HEK293 (cell line): Measurements from ENCODE around the gene COL6A2.
A peak's percentile ranks its signal among the peaks of the same experiment; 100 is the strongest.

Source experiments
- CTCF ChIA-PET: fragments of 350-600 bp; formaldehyde crosslinking; extraction: SDS; loops from one replicate; lab custom pipeline; 2021; ENCODE audit warnings: antibody characterized with exemption; lab: Yijun Ruan, JAX
- POLR2A ChIA-PET: fragments of 300-600 bp; formaldehyde crosslinking; extraction: SDS; loops from one replicate; lab custom pipeline; 2020; ENCODE audit warnings: antibody characterized with exemption, inconsistent platforms; lab: Yijun Ruan, JAX
- H3K27ac ChIP-seq: fragments of 200-500 bp; sonication (Bioruptor generic); 2 replicates; pipeline ENCODE4 v1.5.1; 2014; ENCODE audit warnings: low read depth, low read length, control low read depth, inconsistent platforms; ENCODE audit errors: extremely low read depth
- H3K36me3 ChIP-seq, 2 experiments: fragments of 200-500 bp in 1 of 2; sonication (Bioruptor generic) in 1 of 2; 1 replicate in 1 of 2; 2 replicates in 1 of 2; pipeline ENCODE4 v1.5.1; 2014 to 2017; ENCODE audit warnings: inconsistent platforms in 2 of 2, low read length in 2 of 2; ENCODE audit not compliant: control insufficient read depth in 2 of 2, insufficient read depth in 1 of 2
- H3K4me1 ChIP-seq: fragments of 200-500 bp; sonication (Bioruptor generic); 2 replicates; pipeline ENCODE4 v1.5.1; 2014; ENCODE audit warnings: mild to moderate bottlenecking, low read length, inconsistent platforms; ENCODE audit not compliant: control insufficient read depth, insufficient read depth
- H3K4me3 ChIP-seq: 2 replicates; pipeline ENCODE4 v1.5.1; 2011; ENCODE audit warnings: low read depth, mild to moderate bottlenecking, control low read depth, low read length, moderate library complexity
- H3K9me3 ChIP-seq: fragments of 200-500 bp; sonication (Bioruptor generic); 2 replicates; pipeline ENCODE4 v1.5.1; 2014; ENCODE audit warnings: low read depth, low read length, inconsistent platforms; ENCODE audit not compliant: control insufficient read depth, insufficient read depth
- EGR2 ChIP-seq: fragments of 450-650 bp; formaldehyde crosslinking; IDR thresholded peaks from 2 replicates; pipeline ENCODE4 v1.5.1; 2016; ENCODE audit warnings: low read depth, missing biosample characterization, missing genetic modification characterization
- GLI4 ChIP-seq: fragments of 450-650 bp; formaldehyde crosslinking; IDR thresholded peaks from 2 replicates; pipeline ENCODE4 v1.5.1; 2016; ENCODE audit warnings: missing biosample characterization, missing genetic modification characterization
- GLIS1 ChIP-seq: fragments of 450-650 bp; formaldehyde crosslinking; IDR thresholded peaks from 2 replicates; pipeline ENCODE4 v1.5.1; 2016; ENCODE audit warnings: missing biosample characterization, missing genetic modification characterization
- HOXA7 ChIP-seq: sonication (generic); formaldehyde crosslinking; IDR thresholded peaks from 2 replicates; pipeline ENCODE4 v1.8.1; 2022; ENCODE audit warnings: missing genetic modification reagents, borderline replicate concordance
- IKZF3 ChIP-seq: fragments of 450-650 bp; IDR thresholded peaks from 2 replicates; pipeline ENCODE4 v1.5.0; 2018; ENCODE audit warnings: missing biosample characterization, mild to moderate bottlenecking, missing genetic modification characterization, moderate library complexity
- PATZ1 ChIP-seq: fragments of 450-650 bp; formaldehyde crosslinking; IDR thresholded peaks from 2 replicates; pipeline ENCODE4 v1.5.1; 2016; ENCODE audit warnings: missing biosample characterization, missing genetic modification characterization
- PRDM1 ChIP-seq: fragments of 450-650 bp; formaldehyde crosslinking; IDR thresholded peaks from 2 replicates; pipeline ENCODE4; 2016; ENCODE audit warnings: missing biosample characterization, missing genetic modification characterization
- TRIM28 ChIP-seq: IDR thresholded peaks from 2 replicates; pipeline ENCODE4 v1.6.1; 2011; ENCODE audit warnings: low read length, control low read depth, borderline replicate concordance
- ZBTB48 ChIP-seq: fragments of 450-650 bp; formaldehyde crosslinking; IDR thresholded peaks from 2 replicates; pipeline ENCODE4 v1.5.1; 2016; ENCODE audit warnings: missing biosample characterization, missing genetic modification characterization
- ZIC2 ChIP-seq: fragments of 450-650 bp; formaldehyde crosslinking; IDR thresholded peaks from 2 replicates; pipeline ENCODE4 v1.5.1; 2016; ENCODE audit warnings: missing biosample characterization, missing genetic modification characterization
- ZNF221 ChIP-seq: fragments of 450-650 bp; formaldehyde crosslinking; IDR thresholded peaks from 2 replicates; pipeline ENCODE4 v1.5.1; 2017; ENCODE audit warnings: missing biosample characterization, missing genetic modification characterization, borderline replicate concordance
- ZNF266 ChIP-seq: fragments of 450-650 bp; formaldehyde crosslinking; IDR thresholded peaks from 2 replicates; pipeline ENCODE4 v1.5.1; 2016; ENCODE audit warnings: missing biosample characterization, missing genetic modification characterization, low read depth
- ZNF280C ChIP-seq: fragments of 450-650 bp; formaldehyde crosslinking; IDR thresholded peaks from 2 replicates; pipeline ENCODE4 v1.5.1; 2016; ENCODE audit warnings: missing biosample characterization, missing genetic modification characterization
- ZNF366 ChIP-seq: fragments of 450-650 bp; formaldehyde crosslinking; conservative IDR thresholded peaks from 2 replicates; pipeline ENCODE4 v1.5.1; 2016; ENCODE audit warnings: missing biosample characterization, missing genetic modification characterization
- ZNF423 ChIP-seq: fragments of 450-650 bp; formaldehyde crosslinking; IDR thresholded peaks from 2 replicates; pipeline ENCODE4 v1.5.1; 2016; ENCODE audit warnings: missing biosample characterization, missing genetic modification characterization
- ZNF558 ChIP-seq: fragments of 450-650 bp; formaldehyde crosslinking; IDR thresholded peaks from 2 replicates; pipeline ENCODE4 v1.5.1; 2016; ENCODE audit warnings: missing biosample characterization, missing genetic modification characterization
- ZNF596 ChIP-seq: fragments of 450-650 bp; IDR thresholded peaks from 2 replicates; pipeline ENCODE4 v1.5.0; 2018; ENCODE audit warnings: missing biosample characterization, mild to moderate bottlenecking, missing genetic modification characterization, moderate library complexity
- ZNF704 ChIP-seq: fragments of 450-650 bp; formaldehyde crosslinking; IDR thresholded peaks from 2 replicates; pipeline ENCODE4 v1.5.1; 2016; ENCODE audit warnings: missing biosample characterization, missing genetic modification characterization
- ZNF776 ChIP-seq: fragments of 450-650 bp; formaldehyde crosslinking; IDR thresholded peaks from 2 replicates; pipeline ENCODE4 v1.5.0; 2017; ENCODE audit warnings: missing biosample characterization, missing genetic modification characterization, borderline replicate concordance

The COL6A2 gene

GRCh38 chr21:46154955-46155513 is 57.1 kb downstream of the COL6A2 start (continued):
- TF ChIP-seq PATZ1 (tag by site-specific recombination), result no peak
- no peak for TF ChIP-seq TRIM28
- TF ChIP-seq PRDM1 (tag by site-specific recombination), result no peak
- TF ChIP-seq GLIS1 (tag by site-specific recombination), result no peak
- TF ChIP-seq HOXA7, result no peak
- no peak for TF ChIP-seq ZNF423 (tag by site-specific recombination)
- TF ChIP-seq ZNF266 (tag by site-specific recombination), result no peak
- no peak for TF ChIP-seq ZNF776 (tag by site-specific recombination)
- TF ChIP-seq ZNF558, result no peak

GRCh38 chr21:46155514-46156377 is 57.8 kb downstream of the COL6A2 start, which contains the start of gene FTCD:
FTCD (minus strand) TSS chr21:46155579; CDS start chr21:46155523, 56 bp downstream.
- H3K4me1 ChIP-seq, result no peaks in the 10 kb centered on the region
- H3K36me3 ChIP-seq, result no peaks in the 10 kb centered on the region
- TF ChIP-seq ZNF280C (tag by site-specific recombination) (no peak), PRDM1 (tag by site-specific recombination) (0 out of 2 replicates have a peak, but pooled peaks have one; percentile 6), IKZF3 (tag by site-specific recombination) (no peak), ZIC2 (tag by site-specific recombination) (peak; percentile 95), GLI4 (tag by site-specific recombination) (no peak), ZNF221 (no peak), ZNF704 (tag by site-specific recombination) (no peak), GLIS1 (tag by site-specific recombination) (peak; percentile 25; the same call in 1 of the 2 replicates), ZNF366 (tag by site-specific recombination) (no peak), ZBTB48 (tag by site-specific recombination) (no peak), EGR2 (tag by site-specific recombination) (no peak), ZNF596 (no peak)
- ChIA-PET CTCF (interaction anchor here (0.6 kb wide), 1 partner anchor 294 kb away, joined by 4 read pairs; no protein-coding TSS in a partner anchor), POLR2A (no interaction called here)
- H3K4me3 ChIP-seq, result no peak within 1 kb of the TSS
- H3K9me3 ChIP-seq, result no peaks in the 10 kb centered on the region
- no peak within 1 kb of the TSS for H3K27ac ChIP-seq
